Measurements from ENCODE around the gene PATE3. TPM values are rescaled to one million over a fixed set of nuclear protein-coding genes. Genes with fewer than 3 reads are reported as not detected.

The PATE3 gene
- total RNA-seq, 2 experiments from 2014 or later: not detected

DNA sequence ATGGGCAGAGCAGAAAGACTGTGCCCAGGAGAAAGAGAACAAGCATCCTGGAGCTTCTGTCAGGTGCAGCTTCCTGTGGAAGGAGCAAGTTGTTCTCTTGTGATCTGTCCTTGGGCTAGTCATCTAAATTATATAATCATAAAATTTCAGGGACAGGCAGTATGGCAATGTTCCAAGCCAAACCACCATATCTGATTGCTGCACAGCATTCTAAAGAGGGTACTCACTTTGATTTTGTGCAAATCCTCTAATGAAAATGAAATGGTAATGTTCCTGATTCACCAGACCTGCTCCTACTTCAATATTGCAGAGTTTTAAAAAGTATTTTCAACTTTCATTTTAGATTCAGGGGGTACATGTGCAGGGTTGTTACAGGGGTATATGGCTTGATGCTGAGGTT, 9.2 kb upstream of the PATE3 start, which contains the start of gene PATE2:
PATE2 (minus strand) TSS at position 101 of the 400 bp plus-strand sequence; CDS start at position 46, 55 bp downstream.
- Mint-ChIP-seq H3K36me3 (ENCODE audit: low read depth) (no peaks in the 10 kb centered on the region), H3K4me1 (no peaks in the 10 kb centered on the region), H3K4me3 (no peak within 1 kb of the TSS), H3K9me3 (no peaks in the 10 kb centered on the region), H3K27me3 (peaks cover 10% of the 10 kb centered on the region), H3K27ac (no peak within 1 kb of the TSS)
- ChIA-PET POLR2A (no interaction called here), CTCF (no interaction called here)
- no peak for DNase-seq

GRCh38 chr11:125784678-125785077, 3.2 kb upstream of the PATE3 start:
- H3K9me3 Mint-ChIP-seq: no peaks in the 10 kb centered on the region
- no peaks in the 10 kb centered on the region for H3K36me3 Mint-ChIP-seq (ENCODE audit: low read depth)
- no peak overlapping the region for H3K27ac Mint-ChIP-seq
- H3K4me3 Mint-ChIP-seq: no peak overlapping the region
- CTCF ChIA-PET: no interaction called here
- H3K27me3 Mint-ChIP-seq: peaks cover 10% of the 10 kb centered on the region
- no peak for DNase-seq
- POLR2A ChIA-PET: no interaction called here
- H3K4me1 Mint-ChIP-seq: no peaks in the 10 kb centered on the region

- Mint-ChIP-seq H3K4me1 (no peaks in the 10 kb centered on the region), H3K4me3 (no peak overlapping the region), H3K27me3 (peaks cover 3% of the 10 kb centered on the region), H3K36me3 (ENCODE audit: low read depth) (no peaks in the 10 kb centered on the region), H3K9me3 (no peaks in the 10 kb centered on the region), H3K27ac (no peak overlapping the region)
- CTCF ChIA-PET: no interaction called here
- POLR2A ChIA-PET: no interaction called here
- DNase-seq: no peak
Measured at GRCh38 chr11:125790825-125791224, 2.9 kb downstream of the PATE3 start.

- no peak overlapping the region for H3K27ac Mint-ChIP-seq
- peaks cover 5% of the 10 kb centered on the region for H3K27me3 Mint-ChIP-seq
- H3K4me3 Mint-ChIP-seq: no peak overlapping the region
- peaks cover 8% of the 10 kb centered on the region for H3K9me3 Mint-ChIP-seq
- ChIA-PET POLR2A (no interaction called here), CTCF (no interaction called here)
- no peaks in the 10 kb centered on the region for H3K36me3 Mint-ChIP-seq (ENCODE audit: low read depth)
- no peaks in the 10 kb centered on the region for H3K4me1 Mint-ChIP-seq
- DNase-seq: no peak
Measured at GRCh38 chr11:125797641-125798040, 9.7 kb downstream of the PATE3 start.

DNA sequence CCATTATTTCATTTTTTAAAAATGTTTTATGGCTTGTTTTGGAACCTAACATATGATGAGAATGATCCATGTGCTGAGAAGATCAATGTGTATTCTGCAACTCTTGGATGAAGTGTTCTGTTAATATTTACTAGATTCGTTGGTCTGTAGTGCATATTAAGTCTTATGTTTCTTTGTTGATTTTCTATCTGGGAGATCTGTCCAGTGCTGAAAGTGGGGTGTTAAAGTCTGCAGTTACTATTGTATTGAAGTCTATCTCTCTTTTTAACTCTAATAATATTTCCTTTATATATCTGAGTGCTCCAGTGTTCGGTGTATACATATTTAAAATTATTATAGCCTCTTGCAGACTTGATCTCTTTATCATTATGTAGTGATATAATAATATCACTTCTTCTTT, 11.9 kb downstream of the PATE3 start:
- H3K4me3 Mint-ChIP-seq: no peak overlapping the region
- H3K9me3 Mint-ChIP-seq: peaks cover 16% of the 10 kb centered on the region
- peaks cover 5% of the 10 kb centered on the region for H3K27me3 Mint-ChIP-seq
- H3K36me3 Mint-ChIP-seq (ENCODE audit: low read depth): no peaks in the 10 kb centered on the region
- no peak for DNase-seq
- H3K4me1 Mint-ChIP-seq: no peaks in the 10 kb centered on the region
- no peak overlapping the region for H3K27ac Mint-ChIP-seq
- CTCF ChIA-PET: no interaction called here
- POLR2A ChIA-PET: no interaction called here

DNA sequence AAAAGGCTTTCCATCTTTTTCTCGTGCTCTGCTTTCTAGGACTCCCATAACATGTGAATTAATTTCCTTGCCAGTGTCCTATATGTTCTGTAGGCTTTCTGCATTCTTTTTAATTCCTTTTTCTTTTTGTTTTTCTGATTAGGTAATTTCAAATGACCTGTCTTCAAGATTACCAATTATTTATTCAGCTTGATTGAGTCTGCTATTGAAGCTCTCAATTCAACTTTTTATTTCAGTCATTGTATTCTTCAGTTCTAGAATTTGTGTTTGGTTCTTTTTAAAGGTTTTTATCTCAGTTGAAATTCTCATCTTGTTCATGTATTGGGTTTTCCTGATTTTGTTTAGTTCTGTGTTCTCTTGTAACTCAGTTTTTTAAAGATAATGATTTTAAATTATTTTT, 14.5 kb downstream of the PATE3 start:
- H3K36me3 Mint-ChIP-seq (ENCODE audit: low read depth): no peaks in the 10 kb centered on the region
- no peaks in the 10 kb centered on the region for H3K4me1 Mint-ChIP-seq
- CTCF ChIA-PET: no interaction called here
- H3K4me3 Mint-ChIP-seq: no peak overlapping the region
- no peak for DNase-seq
- H3K27me3 Mint-ChIP-seq: peaks cover 5% of the 10 kb centered on the region
- peaks cover 16% of the 10 kb centered on the region for H3K9me3 Mint-ChIP-seq
- no peak overlapping the region for H3K27ac Mint-ChIP-seq
- POLR2A ChIA-PET: no interaction called here

DNA sequence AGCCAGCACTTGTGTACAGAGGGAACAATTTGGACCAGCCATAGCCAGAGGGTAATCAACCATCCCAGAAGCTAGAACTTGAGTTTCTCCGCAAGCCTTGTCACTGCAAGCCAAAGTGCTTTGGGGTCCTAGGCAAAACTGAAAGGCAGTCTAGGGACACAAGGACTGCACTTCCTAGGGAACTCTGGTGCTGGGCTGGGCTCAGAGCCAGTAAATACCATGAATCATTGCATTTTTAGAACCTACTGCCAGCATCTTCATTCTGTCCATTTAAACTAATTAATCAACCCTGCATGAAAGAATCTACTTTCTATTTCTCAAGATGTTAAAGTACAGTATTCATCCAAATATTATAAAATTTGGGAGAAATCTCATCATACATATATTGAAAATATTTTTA, 20.0 kb downstream of the PATE3 start:
- DNase-seq: no peak
- H3K27me3 Mint-ChIP-seq: no peaks in the 10 kb centered on the region
- H3K27ac Mint-ChIP-seq: no peak overlapping the region
- no peaks in the 10 kb centered on the region for H3K4me1 Mint-ChIP-seq
- no peak overlapping the region for H3K4me3 Mint-ChIP-seq
- H3K9me3 Mint-ChIP-seq: peaks cover 6% of the 10 kb centered on the region
- ChIA-PET POLR2A (no interaction called here), CTCF (no interaction called here)
- H3K36me3 Mint-ChIP-seq (ENCODE audit: low read depth): no peaks in the 10 kb centered on the region

GRCh38 chr11:125833016-125833415, 45.1 kb downstream of the PATE3 start, which contains the start of gene PATE4:
Gene PATE4, plus strand, starts transcription at chr11:125833316. Its CDS starts 44 bp downstream, at chr11:125833360.
- DNase-seq: no peak
- Mint-ChIP-seq H3K27me3 (peaks cover 7% of the 10 kb centered on the region), H3K36me3 (ENCODE audit: low read depth) (no peaks in the 10 kb centered on the region), H3K4me1 (no peaks in the 10 kb centered on the region), H3K9me3 (no peaks in the 10 kb centered on the region), H3K27ac (no peak within 1 kb of the TSS), H3K4me3 (no peak within 1 kb of the TSS)
- ChIA-PET CTCF (no interaction called here), POLR2A (no interaction called here)

GRCh38 chr11:125835748-125836147, 47.8 kb downstream of the PATE3 start:
- H3K4me1 Mint-ChIP-seq: no peaks in the 10 kb centered on the region
- CTCF ChIA-PET: interaction anchor here (0.7 kb wide), 1 partner anchor 186 kb away, joined by 4 read pairs; no protein-coding TSS in a partner anchor

More at GRCh38 chr11:125835748-125836147, 47.8 kb downstream of the PATE3 start:
- Mint-ChIP-seq H3K36me3 (ENCODE audit: low read depth) (no peaks in the 10 kb centered on the region), H3K9me3 (no peaks in the 10 kb centered on the region), H3K4me3 (no peak overlapping the region), H3K27me3 (peaks cover 7% of the 10 kb centered on the region), H3K27ac (no peak overlapping the region)
- POLR2A ChIA-PET: no interaction called here
- no peak for DNase-seq

Other genes starting within 250 kb of the PATE3 start
- 10 to 100 TPM; 31.5 to 33.2 TPM for gene EI24, start 218.7 kb upstream of the PATE3 start, total RNA-seq
- gene STT3A, start 195.3 kb upstream of the PATE3 start, total RNA-seq: 100 to 1,000 TPM; 123 TPM
- gene CHEK1, start 163.0 kb upstream of the PATE3 start, total RNA-seq: 10 to 100 TPM; 79.0 to 82.6 TPM
- gene ACRV1, start 107.3 kb upstream of the PATE3 start, total RNA-seq: not detected
- gene PATE1, start 41.8 kb upstream of the PATE3 start, total RNA-seq: not detected
- not detected for gene PATE2, start 9.3 kb upstream of the PATE3 start, total RNA-seq
- gene PATE4, start 45.2 kb downstream of the PATE3 start, total RNA-seq: not detected
- gene HYLS1, start 99.5 kb downstream of the PATE3 start, total RNA-seq: 10 to 100 TPM; 14.0 to 15.5 TPM
- gene PUS3, start 115.1 kb downstream of the PATE3 start, total RNA-seq: 10 to 100 TPM in 1 of 2 experiments, 1 to 10 TPM in 1; 7.8 to 11.5 TPM
- not detected for gene DDX25, start 116.4 kb downstream of the PATE3 start, total RNA-seq
- gene VSIG10L2, start 157.9 kb downstream of the PATE3 start, total RNA-seq: not detected